ENCODE data around the gene EVPL.
"Not testable (repeated sequence)": the region's sequence is repeated elsewhere in the genome, so short reads cannot be mapped to it uniquely, and the experiment has no call there.

Gene EVPL

GRCh38 chr17:76027159-76027839 lies at the start of gene EVPL:
EVPL (minus strand) TSS chr17:76027306; CDS start chr17:76027198, 108 bp downstream.
- no peak for DNase-seq (ENCODE audit: low spot score)

- no peak for DNase-seq (ENCODE audit: low spot score)
Measured at GRCh38 chr17:76076146-76076764, 49.1 kb upstream of the EVPL start.

DNA sequence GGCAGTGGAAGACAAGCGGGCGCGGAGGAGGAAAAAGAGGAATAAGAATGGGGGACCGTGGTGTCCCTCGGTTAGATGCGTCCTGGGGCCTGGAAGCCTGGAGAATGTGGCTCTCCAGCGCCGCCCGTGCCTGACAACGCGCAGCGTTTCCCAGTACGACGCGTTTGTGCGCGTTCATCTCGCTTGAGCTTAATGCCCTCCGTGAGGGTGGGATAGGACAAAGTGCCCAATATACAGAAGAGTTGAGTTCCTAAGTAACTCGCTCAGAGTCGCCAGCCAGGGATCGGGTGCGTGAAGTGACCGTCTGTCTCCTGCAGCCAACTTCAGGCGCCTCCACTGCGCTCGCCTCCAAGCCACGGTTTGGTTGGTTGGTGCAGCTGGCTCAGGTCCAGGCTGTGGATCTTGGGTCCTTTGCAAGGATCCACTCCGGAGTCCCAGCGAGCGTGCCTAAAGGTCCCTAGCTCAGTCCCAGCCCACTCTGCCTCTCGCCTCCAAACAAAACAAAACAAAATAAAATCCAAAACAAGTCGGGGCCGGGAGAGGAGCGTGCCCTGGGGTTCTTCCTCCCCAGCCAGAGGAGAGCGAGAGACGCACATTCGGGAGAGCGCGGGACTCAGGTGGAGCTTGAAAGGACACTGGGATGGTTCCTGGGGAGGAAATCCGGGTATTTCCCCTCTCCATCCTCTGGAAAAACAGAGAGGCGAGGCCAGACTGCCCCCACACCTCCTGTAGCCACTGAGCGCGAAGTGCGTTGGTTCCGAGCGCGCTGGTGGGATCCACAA lies 48.4 kb upstream of the EVPL start:
- DNase-seq (ENCODE audit: low spot score) = peak; percentile 79

DNA sequence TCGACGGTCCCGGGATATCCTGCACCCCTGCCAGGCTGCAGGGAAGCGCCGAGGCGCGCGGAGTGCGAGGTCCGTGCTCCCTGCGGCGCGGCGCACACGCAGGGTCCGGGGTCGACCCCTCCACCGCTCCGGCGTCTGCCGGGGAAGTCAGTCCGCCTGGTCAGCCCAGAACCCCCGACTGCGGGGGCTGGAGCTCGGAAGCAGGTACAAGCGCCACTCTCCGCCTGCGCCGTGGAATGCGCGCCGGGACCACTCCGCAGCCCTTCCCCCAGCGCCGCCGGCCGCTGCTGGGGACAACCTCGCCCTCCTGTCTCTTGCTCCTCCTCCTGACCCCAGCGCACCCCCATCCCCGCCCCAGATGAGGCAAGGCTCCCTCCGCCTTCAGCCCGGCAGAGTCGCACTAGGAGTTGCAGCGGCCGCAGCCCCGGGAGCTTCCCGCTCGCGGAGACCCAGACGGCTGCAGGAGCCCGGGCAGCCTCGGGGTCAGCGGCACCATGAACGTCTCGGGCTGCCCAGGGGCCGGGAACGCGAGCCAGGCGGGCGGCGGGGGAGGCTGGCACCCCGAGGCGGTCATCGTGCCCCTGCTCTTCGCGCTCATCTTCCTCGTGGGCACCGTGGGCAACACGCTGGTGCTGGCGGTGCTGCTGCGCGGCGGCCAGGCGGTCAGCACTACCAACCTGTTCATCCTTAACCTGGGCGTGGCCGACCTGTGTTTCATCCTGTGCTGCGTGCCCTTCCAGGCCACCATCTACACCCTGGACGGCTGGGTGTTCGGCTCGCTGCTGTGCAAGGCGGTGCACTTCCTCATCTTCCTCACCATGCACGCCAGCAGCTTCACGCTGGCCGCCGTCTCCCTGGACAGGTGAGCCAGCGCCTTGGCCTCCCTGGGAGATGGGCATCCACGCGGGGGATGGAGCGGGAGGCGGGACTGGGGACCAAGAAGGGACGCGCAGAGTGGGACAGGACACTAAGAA lies 47.6 kb upstream of the EVPL start, which contains the start of gene GALR2:
GALR2 (plus strand) TSS at position 392 of the 974 bp plus-strand sequence; CDS start at position 495, 103 bp downstream.
- DNase-seq (ENCODE audit: low spot score) = peak; percentile 80

GRCh38 chr17:76072148-76072858 lies 45.2 kb upstream of the EVPL start, which contains the start of gene SRP68:
SRP68 (minus strand) TSS chr17:76072517; CDS start chr17:76072491, 26 bp downstream.
- peak; percentile 99 for DNase-seq (ENCODE audit: low spot score)

DNA sequence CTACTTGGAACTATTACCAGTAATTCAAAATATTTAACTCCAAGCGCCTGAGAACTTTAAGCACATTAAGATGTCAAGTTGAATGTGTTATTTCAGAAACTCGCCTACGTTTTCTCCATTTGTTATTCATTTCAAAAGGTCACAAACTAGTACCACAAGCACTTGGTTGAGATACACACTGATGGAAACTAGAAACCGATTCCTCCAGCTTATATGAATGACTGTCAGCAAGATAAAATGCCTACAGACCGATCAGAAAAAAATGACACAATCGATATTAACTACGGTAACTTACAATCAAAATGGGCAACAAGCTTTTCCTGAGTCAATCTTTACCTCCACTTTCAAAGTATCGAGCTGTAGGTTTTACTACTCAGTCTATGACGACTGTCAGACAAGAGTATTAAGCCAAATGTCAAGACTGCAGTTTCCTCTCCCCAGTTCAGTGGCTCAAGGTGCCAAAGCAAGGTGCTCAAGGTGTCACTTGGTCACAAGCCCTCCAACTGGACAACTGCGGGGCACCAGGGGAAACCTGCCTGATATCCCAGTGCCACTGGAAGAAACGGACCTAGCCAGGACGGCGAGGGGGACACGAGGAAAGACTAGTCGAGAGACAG lies 44.5 kb upstream of the EVPL start:
- no peak for DNase-seq (ENCODE audit: low spot score)

GRCh38 chr17:76065775-76066174 lies 38.7 kb upstream of the EVPL start:
- no peak for DNase-seq (ENCODE audit: low spot score)

DNA sequence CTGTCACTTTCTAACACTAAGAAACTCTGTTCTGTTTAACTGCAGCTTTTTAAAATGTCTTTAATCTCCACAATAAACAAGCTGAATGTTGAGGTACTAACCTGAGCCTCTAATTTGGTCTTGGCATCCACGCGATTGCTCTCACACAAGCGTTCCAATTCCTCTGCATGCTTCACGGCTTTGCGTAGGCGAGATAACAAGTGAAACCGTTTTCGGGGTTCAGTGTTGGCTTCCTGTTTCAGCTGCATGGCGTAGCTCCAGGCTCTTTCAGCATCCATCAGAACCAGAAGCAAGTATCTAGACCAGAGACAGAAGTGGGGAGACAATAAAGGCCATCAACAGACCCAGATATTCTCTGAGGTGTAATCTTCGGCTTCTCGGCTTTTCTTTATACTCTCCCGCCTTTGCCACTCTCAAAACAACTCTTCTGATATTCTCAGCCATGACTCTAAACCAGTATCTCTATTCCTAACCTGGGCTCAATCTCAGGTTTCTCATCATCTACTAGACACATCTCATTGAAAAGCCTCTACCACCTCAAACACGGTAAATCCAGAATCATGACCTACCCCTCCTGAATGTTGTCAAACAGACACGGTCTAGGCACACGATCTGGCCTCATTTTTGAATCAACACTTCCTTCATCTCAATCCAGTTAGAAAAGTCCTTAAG lies 36.9 kb upstream of the EVPL start:
- no peak for DNase-seq (ENCODE audit: low spot score)

- not testable (repeated sequence) for DNase-seq (ENCODE audit: low spot score)
Measured at GRCh38 chr17:76058264-76058663, 31.2 kb upstream of the EVPL start.

GRCh38 chr17:76056882-76057281 lies 29.8 kb upstream of the EVPL start:
- no peak for DNase-seq (ENCODE audit: low spot score)

- DNase-seq (ENCODE audit: low spot score) = no peak
Measured at GRCh38 chr17:76054112-76054476, 27.0 kb upstream of the EVPL start.

- DNase-seq (ENCODE audit: low spot score) = no peak
Measured at GRCh38 chr17:76053246-76054111, 26.4 kb upstream of the EVPL start.

GRCh38 chr17:76051561-76051960 lies 24.5 kb upstream of the EVPL start:
- DNase-seq (ENCODE audit: low spot score) = no peak

DNA sequence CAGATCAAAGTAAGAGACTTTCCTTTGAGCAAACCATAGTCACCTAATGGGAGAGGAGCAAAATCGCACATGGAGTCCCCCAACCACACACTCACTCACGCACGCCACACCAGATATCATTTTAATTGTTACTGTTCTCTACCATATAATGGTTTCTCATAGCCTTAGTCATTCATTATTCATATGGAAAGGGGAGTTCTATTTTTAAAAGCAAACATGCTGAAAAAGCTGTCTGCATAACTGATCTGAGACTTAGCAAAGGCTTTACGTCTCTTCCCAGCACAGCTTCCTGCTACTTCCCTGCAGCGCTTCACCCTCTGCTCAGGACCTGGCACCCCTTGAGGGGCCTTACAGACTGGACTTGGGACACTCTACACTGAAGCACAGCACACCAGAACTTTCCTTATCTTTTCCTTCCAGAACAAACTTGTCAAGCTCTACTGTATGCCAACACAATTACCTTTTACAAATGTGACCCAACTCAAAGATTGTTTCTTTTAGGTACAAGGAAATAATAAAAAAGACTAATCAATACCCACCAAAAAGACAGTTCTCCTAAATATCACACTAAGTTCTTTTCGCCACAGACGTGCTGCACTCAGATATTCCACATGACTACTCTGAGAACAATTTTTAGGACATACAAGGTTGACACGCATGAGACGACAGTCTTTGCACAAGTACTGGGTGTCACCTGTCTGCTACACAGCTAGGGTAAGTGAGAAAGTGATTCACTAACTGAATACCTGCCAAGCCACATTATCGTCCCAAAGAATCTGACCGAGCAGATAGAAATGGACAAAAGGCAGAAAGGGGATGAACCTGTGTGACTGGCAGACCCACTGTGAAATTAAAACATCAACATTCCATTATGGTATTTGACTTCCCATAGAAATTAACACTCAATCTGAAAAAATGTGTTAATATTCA lies 23.7 kb upstream of the EVPL start:
- no peak for DNase-seq (ENCODE audit: low spot score)

DNA sequence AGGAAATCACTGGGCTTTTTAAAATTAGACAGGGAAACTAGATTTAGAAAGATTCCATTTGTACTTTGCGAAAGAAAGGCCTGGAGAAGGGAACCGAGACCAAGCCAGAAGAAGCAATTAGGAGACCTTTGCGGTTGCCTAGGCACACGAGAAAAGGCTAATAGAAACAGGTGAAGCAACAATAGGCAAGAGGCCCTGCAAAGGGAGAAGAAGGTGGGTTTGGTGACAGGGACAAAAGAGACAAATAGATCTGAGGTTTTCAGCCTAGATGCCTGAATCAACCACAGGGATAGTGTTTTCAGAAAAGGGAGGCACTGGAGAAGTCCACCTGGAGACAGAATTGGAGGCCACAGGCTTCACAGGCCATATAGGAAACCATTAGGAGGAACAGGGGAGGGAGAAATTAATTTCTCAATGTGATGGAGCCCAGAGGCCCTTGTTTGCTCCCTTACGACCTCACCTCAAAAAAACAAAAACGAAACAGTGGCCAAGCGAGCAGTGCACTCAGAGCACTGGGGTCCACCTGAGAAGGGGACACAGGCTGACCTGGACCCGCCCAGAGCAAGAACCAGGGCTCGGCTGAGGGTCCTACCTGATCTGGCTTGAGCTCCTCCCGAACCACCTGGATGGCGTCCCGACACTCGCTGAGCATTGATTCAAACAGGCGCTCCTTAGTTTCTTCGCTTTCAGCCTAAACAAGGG lies 22.9 kb upstream of the EVPL start:
- no peak for DNase-seq (ENCODE audit: low spot score)

- DNase-seq (ENCODE audit: low spot score) = no peak
Measured at GRCh38 chr17:76049239-76049638, 22.1 kb upstream of the EVPL start.

DNA sequence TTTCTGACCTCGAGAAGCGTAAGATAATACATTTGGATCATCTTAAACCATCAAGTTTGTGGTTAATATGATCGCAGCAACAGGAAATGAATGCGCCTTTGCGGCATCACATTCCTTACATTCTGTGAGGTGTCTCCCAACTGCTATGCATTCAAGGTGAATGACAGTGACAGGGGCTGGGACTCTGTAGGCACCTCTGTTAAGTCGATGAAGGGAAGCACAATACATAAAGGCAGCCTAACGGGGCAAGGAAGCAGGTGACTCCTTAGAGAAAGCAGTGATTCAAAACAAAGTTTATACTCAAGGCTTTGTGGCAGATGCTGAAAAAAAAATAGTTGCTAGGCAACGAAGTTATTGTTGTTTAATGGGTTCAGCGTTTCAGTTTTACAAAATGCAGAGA lies 21.6 kb upstream of the EVPL start:
- DNase-seq (ENCODE audit: low spot score) = no peak

Data from ecto neural progenitor cell (in vitro differentiated cells).